OCI-LY7 (cell line): ENCODE results near the gene C1orf167. TPM values are rescaled to one million over a fixed set of nuclear protein-coding genes. Genes with fewer than 3 reads are reported as not detected.

Source experiments
- BruUV-seq: library from RNA; stranded (reverse); fragments of 400-500 nt; replicated peaks from 2 replicates; lab custom pipeline; 2021; lab: Mats Ljungman, UMichigan
- CTCF ChIA-PET: fragments of 300-600 bp; sonication (Branson Sonifier 250); formaldehyde crosslinking; loops from one replicate; lab custom pipeline; 2022; ENCODE audit warnings: antibody characterized with exemption; ENCODE audit not compliant: unreplicated experiment; lab: Charles Lee
- POLR2A ChIA-PET: fragments of 300-600 bp; sonication (Branson Sonifier 250); formaldehyde crosslinking; loops from one replicate; lab custom pipeline; 2022; ENCODE audit warnings: antibody characterized with exemption; lab: Charles Lee
- DNase-seq: peaks from one replicate; pipeline ENCODE4 v3.0.0-alpha.2; 2015; ENCODE audit warnings: low spot score
- H2AFZ ChIP-seq: fragments of 200-600 bp; sonication (generic), shearing (Covaris generic); 2 replicates; pipeline ENCODE4 v1.6.1; 2014; ENCODE audit warnings: mild to moderate bottlenecking, antibody characterized with exemption, low read length, moderate library complexity
- H3K27ac ChIP-seq: fragments of 200-600 bp; sonication (generic); 2 replicates; pipeline ENCODE4 v1.5.1; 2014; ENCODE audit warnings: mixed run types, low read depth, mild to moderate bottlenecking, moderate library complexity, low read length, inconsistent platforms; ENCODE audit not compliant: poor library complexity, severe bottlenecking
- H3K36me3 ChIP-seq: fragments of 200-600 bp; sonication (generic); 2 replicates; pipeline ENCODE4 v1.6.1; 2014; ENCODE audit warnings: mild to moderate bottlenecking, antibody characterized with exemption, low read length, moderate library complexity, mixed read lengths; ENCODE audit not compliant: insufficient read depth
- H3K4me1 ChIP-seq: fragments of 200-600 bp; sonication (generic); 2 replicates; pipeline ENCODE4 v1.5.1; 2014; ENCODE audit warnings: mild to moderate bottlenecking, low read length; ENCODE audit not compliant: insufficient read depth, poor library complexity, severe bottlenecking
- H3K4me2 ChIP-seq: fragments of 200-600 bp; sonication (generic); 2 replicates; pipeline ENCODE4 v1.6.1; 2014; ENCODE audit warnings: mild to moderate bottlenecking, low read length
- H3K4me3 ChIP-seq: fragments of 200-600 bp; sonication (generic); 2 replicates; pipeline ENCODE4 v1.5.1; 2014; ENCODE audit warnings: mild to moderate bottlenecking, low read depth, low read length; ENCODE audit not compliant: poor library complexity, severe bottlenecking
- H3K79me2 ChIP-seq: fragments of 200-600 bp; sonication (generic); 2 replicates; pipeline ENCODE4 v1.6.1; 2016; ENCODE audit warnings: low read depth, mild to moderate bottlenecking, low read length, moderate library complexity, mixed read lengths; ENCODE audit not compliant: insufficient read depth
- H3K9me2 ChIP-seq: fragments of 200-600 bp; sonication (generic); 2 replicates; pipeline ENCODE4 v1.6.1; 2016; ENCODE audit warnings: mild to moderate bottlenecking, low read length, mixed read lengths; ENCODE audit not compliant: insufficient read depth
- H3K9me3 ChIP-seq: fragments of 200-600 bp; sonication (generic); 2 replicates; pipeline ENCODE4 v1.6.1; 2014; ENCODE audit warnings: mild to moderate bottlenecking, mixed run types, low read length, mixed read lengths
- H4K20me1 ChIP-seq: fragments of 200-600 bp; sonication (generic); 2 replicates; pipeline ENCODE4 v1.6.1; 2014; ENCODE audit warnings: mild to moderate bottlenecking, antibody characterized with exemption, low read length, moderate library complexity, mixed read lengths; ENCODE audit not compliant: insufficient read depth
- CTCF ChIP-seq: fragments of 200-600 bp; sonication (generic); conservative IDR thresholded peaks from 2 replicates; pipeline ENCODE4 v1.5.1; 2014; ENCODE audit warnings: mild to moderate bottlenecking, antibody characterized with exemption, low read length, moderate library complexity, mixed read lengths
- EZH2phosphoT487 ChIP-seq: fragments of 200-600 bp; sonication (generic); IDR thresholded peaks from 2 replicates; pipeline ENCODE4 v1.6.1; 2018; ENCODE audit warnings: low read depth, borderline replicate concordance, mild to moderate bottlenecking, mixed run types, antibody characterized with exemption, low read length, moderate library complexity, mixed read lengths
- intact Hi-C: fragments of 100-400 bp; cut with micrococcal nuclease; formaldehyde crosslinking; loops from one replicate; pipeline ENCODE4 v1.10.0; 2022; ENCODE audit not compliant: unreplicated experiment
- total RNA-seq, 2 experiments: library from RNA; depleted of rRNA in 1 of 2; stranded (reverse); fragments of >200 nt in 1 of 2; shearing (Covaris generic) in 1 of 2; gene quantifications; 2 replicates each; pipeline ENCODE4 v1.2.3, GENCODE V29; 2014 to 2022

Gene C1orf167
- total RNA-seq, 2 experiments from 2014 or later: 1.7 to 4.2 TPM

- intact Hi-C loops: loop anchor here (1.0 to 5.0 kb wide), 3 partner anchors 37 to 69 kb away; partner anchors contain the start of genes FBXO6 and MAD2L2
- no TSS peak for BruUV-seq
- POLR2A ChIA-PET: interaction anchor here (0.5 to 1.7 kb wide), 6 partner anchors 11 to 179 kb away, joined by 3 to 6 read pairs (median 3); partner anchors contain the start of genes AGTRAP and MAD2L2
- peak; percentile 83 for DNase-seq
- H3K4me1 ChIP-seq: peaks cover 13% of the 10 kb centered on the region
- H4K20me1 ChIP-seq: no peaks in the 10 kb centered on the region
- H3K36me3 ChIP-seq: no peaks in the 10 kb centered on the region
- TF ChIP-seq CTCF: peak; percentile 100
- TF ChIP-seq EZH2phosphoT487: no peak
- peak overlapping the region; percentile 97 for H2AFZ ChIP-seq
- CTCF ChIA-PET: interaction anchor here (0.5 to 1.5 kb wide), 7 partner anchors 18 to 68 kb away, joined by 3 to 5 read pairs (median 3); partner anchors contain the start of gene FBXO6
- H3K4me2 ChIP-seq: peak overlapping the region; percentile 88
- H3K4me3 ChIP-seq: peak overlapping the region; percentile 63
- peak overlapping the region; percentile 60 for H3K27ac ChIP-seq
- H3K9me2 ChIP-seq: no peaks in the 10 kb centered on the region
- H3K79me2 ChIP-seq: no peaks in the 10 kb centered on the region
- no peaks in the 10 kb centered on the region for H3K9me3 ChIP-seq
Measured at GRCh38 chr1:11719313-11720032, 42.5 kb upstream of the C1orf167 start.

- intact Hi-C loops: no loop called here
- CTCF ChIA-PET: interaction anchor here (0.6 to 1.5 kb wide), 5 partner anchors 17 to 68 kb away, joined by 3 to 5 read pairs (median 3); partner anchors contain the start of gene FBXO6
- no peaks in the 10 kb centered on the region for H3K36me3 ChIP-seq
Measured at GRCh38 chr1:11720033-11720376, 42.0 kb upstream of the C1orf167 start.

More at GRCh38 chr1:11720033-11720376, 42.0 kb upstream of the C1orf167 start:
- peaks cover 13% of the 10 kb centered on the region for H3K4me1 ChIP-seq
- peak overlapping the region; percentile 63 for H3K4me3 ChIP-seq
- BruUV-seq: no TSS peak
- TF ChIP-seq EZH2phosphoT487: no peak
- no peak; the same call in 1 of the 2 replicates for TF ChIP-seq CTCF
- peak overlapping the region; percentile 97; the same call in 1 of the 2 replicates for H2AFZ ChIP-seq
- no peaks in the 10 kb centered on the region for H3K9me2 ChIP-seq
- no peaks in the 10 kb centered on the region for H3K9me3 ChIP-seq
- H4K20me1 ChIP-seq: no peaks in the 10 kb centered on the region
- H3K79me2 ChIP-seq: no peaks in the 10 kb centered on the region
- POLR2A ChIA-PET: interaction anchor here (0.7 to 1.7 kb wide), 3 partner anchors 11 to 202 kb away, joined by 3 to 6 read pairs (median 3); partner anchors contain the start of gene MAD2L2
- DNase-seq: no peak
- H3K27ac ChIP-seq: no peak overlapping the region
- peak overlapping the region; percentile 88; the same call in 1 of the 2 replicates for H3K4me2 ChIP-seq
